GM18909 (cell line): ENCODE measurements around the gene PCDH9.

Experiments used
- ATAC-seq: cut with Tn5 transposase; IDR thresholded peaks from one replicate; pipeline ENCODE4 v1.9.1; 2021; ENCODE audit warnings: mild to moderate bottlenecking; ENCODE audit not compliant: unreplicated experiment, poor library complexity

Gene PCDH9

GRCh38 chr13:66513728-66514127 lies 716.4 kb downstream of the PCDH9 start:
- ATAC-seq = no peak

GRCh38 chr13:66509175-66509574 lies 721.0 kb downstream of the PCDH9 start:
- ATAC-seq = no peak

- ATAC-seq = no peak
Measured at GRCh38 chr13:66508153-66508909, 721.8 kb downstream of the PCDH9 start.

GRCh38 chr13:66506979-66507378 lies 723.2 kb downstream of the PCDH9 start:
- ATAC-seq = peak; percentile 87

GRCh38 chr13:66506051-66506777 lies 723.9 kb downstream of the PCDH9 start:
- ATAC-seq = no peak

DNA sequence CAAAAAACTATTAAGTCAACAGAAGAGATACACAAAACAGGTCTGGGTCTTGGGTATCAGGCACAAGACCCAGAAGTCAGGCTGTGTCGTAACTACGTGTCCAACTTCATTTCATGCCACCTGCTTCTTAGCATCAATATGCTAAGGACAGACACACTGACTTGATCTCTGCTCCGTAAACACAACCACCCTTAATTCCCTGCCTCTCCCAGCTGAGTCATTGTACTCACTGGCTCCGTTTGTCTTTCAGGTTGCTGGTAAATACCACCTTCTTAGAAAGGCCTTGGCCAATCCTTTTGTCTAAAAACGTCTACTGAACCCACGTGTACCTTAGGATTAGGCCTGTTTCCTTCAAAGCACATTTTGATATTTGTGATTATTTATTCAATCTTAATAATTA lies 726.2 kb downstream of the PCDH9 start:
- no peak for ATAC-seq

- ATAC-seq = no peak
Measured at GRCh38 chr13:66501181-66501580, 729.0 kb downstream of the PCDH9 start.

DNA sequence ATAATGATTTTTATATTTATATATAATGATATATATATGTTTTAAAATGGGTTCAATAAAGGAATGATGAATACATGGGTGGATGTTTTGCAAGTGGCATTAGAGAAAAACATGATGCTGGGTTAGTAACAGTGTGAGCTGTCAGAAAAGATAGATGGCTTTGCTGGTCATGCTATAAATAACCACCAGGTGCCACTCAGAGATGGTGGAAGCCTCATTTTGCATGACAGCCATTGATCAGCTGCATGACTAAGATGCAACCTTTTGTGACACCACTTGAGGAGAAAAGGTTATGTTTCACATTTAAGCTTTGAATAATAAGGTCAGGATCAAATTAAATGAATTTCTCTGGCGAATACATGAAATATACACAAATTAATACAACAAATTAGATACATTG lies 737.7 kb downstream of the PCDH9 start:
- peak; percentile 97 for ATAC-seq

- ATAC-seq = no peak
Measured at GRCh38 chr13:66491251-66491650, 738.9 kb downstream of the PCDH9 start.

DNA sequence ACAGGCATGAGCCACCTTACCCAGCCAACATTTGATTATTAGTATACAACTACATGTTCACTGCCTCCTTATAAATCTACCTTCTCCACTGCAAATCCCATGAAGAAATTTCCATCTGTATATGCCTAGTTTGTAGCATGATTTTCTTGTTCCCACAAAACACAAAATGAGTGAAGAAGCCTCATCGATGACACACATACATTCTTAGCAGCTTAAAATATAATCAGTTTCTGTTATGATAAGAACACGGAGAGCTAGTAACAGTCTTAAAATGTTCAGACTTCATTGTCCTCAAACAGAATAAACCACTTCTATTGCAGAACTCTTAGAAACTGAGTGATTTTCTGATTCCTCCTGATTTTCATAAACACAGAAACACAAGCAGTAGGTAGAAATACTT lies 740.5 kb downstream of the PCDH9 start:
- ATAC-seq = no peak

DNA sequence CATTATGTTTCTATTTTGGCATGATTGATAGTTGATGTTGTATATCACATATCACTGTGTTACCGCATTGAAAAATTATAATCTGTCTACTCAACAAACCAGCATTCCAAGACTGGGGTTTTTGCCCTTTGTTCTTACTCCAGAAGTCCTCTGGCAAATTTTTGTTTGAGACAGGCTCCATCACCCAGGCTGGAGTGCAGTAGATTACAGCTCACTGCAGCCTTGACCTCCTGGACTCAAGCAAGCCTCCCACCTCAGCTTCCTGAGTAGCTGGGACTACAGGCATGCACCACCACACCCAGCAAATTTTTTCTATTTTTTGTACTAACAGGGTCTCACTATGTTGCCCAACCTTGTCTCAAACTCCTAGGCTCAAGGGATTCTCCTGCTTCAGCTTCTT lies 741.0 kb downstream of the PCDH9 start:
- ATAC-seq = no peak

GRCh38 chr13:66483712-66484111 lies 746.4 kb downstream of the PCDH9 start:
- ATAC-seq = no peak

GRCh38 chr13:66482836-66483235 lies 747.3 kb downstream of the PCDH9 start:
- ATAC-seq = no peak

- ATAC-seq = no peak
Measured at GRCh38 chr13:66477816-66478215, 752.3 kb downstream of the PCDH9 start.

DNA sequence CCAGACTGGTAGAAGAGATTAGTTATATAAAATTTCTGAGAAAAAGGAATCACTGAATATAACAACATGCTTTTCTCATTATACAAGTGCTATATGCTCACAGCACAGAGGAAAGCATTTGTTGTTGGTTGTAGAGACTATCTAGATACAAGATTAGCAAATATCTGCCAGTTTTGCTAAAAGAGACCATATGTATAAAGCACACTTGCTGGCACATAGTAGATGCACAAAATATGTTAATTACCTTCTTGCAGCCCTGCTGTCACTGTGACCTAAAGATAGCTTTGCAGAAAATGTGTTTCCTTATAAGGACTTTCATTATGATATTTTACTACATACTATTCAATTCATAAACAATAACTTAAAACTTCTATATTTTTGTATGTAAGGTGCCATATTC lies 755.1 kb downstream of the PCDH9 start:
- ATAC-seq = no peak

GRCh38 chr13:66469745-66470144 lies 760.4 kb downstream of the PCDH9 start:
- ATAC-seq = no peak

- ATAC-seq = no peak
Measured at GRCh38 chr13:66468656-66469055, 761.5 kb downstream of the PCDH9 start.

DNA sequence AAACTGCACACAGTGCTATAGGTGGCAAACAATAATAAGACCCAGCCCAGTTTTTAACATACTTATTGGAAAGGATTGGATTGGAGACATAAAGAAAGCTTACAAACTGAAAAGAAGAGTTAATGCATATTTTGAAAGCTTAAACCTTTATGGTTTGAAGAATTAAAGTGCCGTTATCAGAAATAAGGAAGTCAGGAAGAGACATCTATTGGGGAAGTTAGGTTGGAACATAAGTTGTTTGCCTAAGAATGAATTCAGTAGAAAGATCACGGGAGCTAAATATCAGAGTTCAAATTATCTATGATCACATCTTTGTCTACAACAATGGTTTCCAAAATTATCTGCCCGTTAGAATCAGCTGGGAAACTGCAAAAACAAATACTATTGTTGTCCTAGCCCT lies 767.9 kb downstream of the PCDH9 start:
- ATAC-seq = no peak

GRCh38 chr13:66461021-66461420 lies 769.1 kb downstream of the PCDH9 start:
- no peak for ATAC-seq

- ATAC-seq = no peak
Measured at GRCh38 chr13:66459634-66460033, 770.5 kb downstream of the PCDH9 start.

- ATAC-seq = no peak
Measured at GRCh38 chr13:66459143-66459542, 771.0 kb downstream of the PCDH9 start.

- no peak for ATAC-seq
Measured at GRCh38 chr13:66446413-66446812, 783.7 kb downstream of the PCDH9 start.
